Thymus (tissue), 11 donors: Measurements from ENCODE around the gene TMEM242. TPM values are rescaled to one million over a fixed set of nuclear protein-coding genes. Genes with fewer than 3 reads are reported as not detected.

Source experiments
- DNase-seq, 9 donors: peaks; one replicate each; pipeline ENCODE4 v3.0.0-alpha.2; 2013; ENCODE audit warnings: low spot score in 9 of 9, low read depth in 6 of 9, missing footprints in 1 of 9
- H3K27ac ChIP-seq, 2 donors: one replicate each; pipeline ENCODE4 v1.5.1; 2013; ENCODE audit warnings: control low read depth in 1 of 2, low read depth in 1 of 2, low read length in 1 of 2, mild to moderate bottlenecking in 1 of 2, moderate library complexity in 1 of 2
- H3K27me3 ChIP-seq, 2 donors: one replicate each; pipeline ENCODE4 v1.5.1; 2013; ENCODE audit warnings: low read length in 1 of 2; ENCODE audit not compliant: control insufficient read depth in 2 of 2, insufficient read depth in 1 of 2
- H3K36me3 ChIP-seq, 2 donors: one replicate each; pipeline ENCODE4 v1.5.1; 2013; ENCODE audit warnings: low read length in 1 of 2, mild to moderate bottlenecking in 1 of 2, moderate library complexity in 1 of 2; ENCODE audit not compliant: control insufficient read depth in 2 of 2, insufficient read depth in 2 of 2
- H3K4me1 ChIP-seq, 2 donors: one replicate each; pipeline ENCODE4 v1.5.1; 2013; ENCODE audit warnings: low read length in 2 of 2; ENCODE audit not compliant: control insufficient read depth in 2 of 2, insufficient read depth in 2 of 2
- H3K4me3 ChIP-seq, 2 donors: one replicate each; pipeline ENCODE4 v1.5.1; 2013; ENCODE audit warnings: low read length in 2 of 2, control low read depth in 1 of 2, mild to moderate bottlenecking in 1 of 2
- H3K9me3 ChIP-seq, 2 donors: one replicate each; pipeline ENCODE4 v1.5.1; 2013; ENCODE audit warnings: low read length in 1 of 2, mild to moderate bottlenecking in 1 of 2; ENCODE audit not compliant: control insufficient read depth in 2 of 2, insufficient read depth in 1 of 2
- WGBS: extraction: QIAGEN DNeasy Blood & Tissue Kit; methylation state at CpG from one replicate; pipeline ENCODE4 v1.1.7; 2013; 5-methylcytosine and 5-hydroxymethylcytosine counted together
- polyA plus RNA-seq: library from polyadenylated mRNA; stranded (reverse); fragments of 200-250 nt; gene quantifications from one replicate; pipeline ENCODE4 v1.2.3, GENCODE V29; 2013
- total RNA-seq: library from RNA; stranded (reverse); fragments of 120-200 nt; gene quantifications from one replicate; pipeline ENCODE4 v1.2.4, GENCODE V29; 2013
- donor health status: healthy.

TMEM242 gene
- total and polyA plus RNA-seq, 2 donors, result 6.1 to 9.6 TPM

- DNase-seq, result no peak
- Histone ChIP-seq H3K4me3 (no peak overlapping the region), H3K36me3 (no peaks in the 10 kb centered on the region), H3K9me3 (no peaks in the 10 kb centered on the region), H3K27me3 (peaks cover 0 to 33% of the 10 kb centered on the region in 2 donors), H3K4me1 (peaks cover 0 to 6% of the 10 kb centered on the region in 2 donors), H3K27ac (no peak overlapping the region)
- WGBS, result 96% methylated on average over 17 of the region's 17 CpGs
These were observed 43.2 kb downstream of the TMEM242 start for GRCh38 chr6:157280157-157280556.

GRCh38 chr6:157278171-157278570 is 45.1 kb downstream of the TMEM242 start:
- 98% methylated on average over 9 of the region's 9 CpGs for WGBS
- Histone ChIP-seq H3K36me3 (no peaks in the 10 kb centered on the region), H3K4me1 (peaks cover 0 to 17% of the 10 kb centered on the region in 2 donors), H3K27me3 (peaks cover 0 to 21% of the 10 kb centered on the region in 2 donors), H3K4me3 (no peak overlapping the region), H3K9me3 (no peaks in the 10 kb centered on the region), H3K27ac (no peak overlapping the region)
- DNase-seq, result no peak

GRCh38 chr6:157276731-157277130 is 46.6 kb downstream of the TMEM242 start:
- H3K36me3 ChIP-seq, result no peaks in the 10 kb centered on the region
- 97% methylated on average over 9 of the region's 9 CpGs for WGBS
- peaks cover 0 to 13% of the 10 kb centered on the region in 2 donors for H3K27me3 ChIP-seq
- no peak for DNase-seq
- H3K4me1 ChIP-seq, result peaks cover 0 to 19% of the 10 kb centered on the region in 2 donors
- H3K9me3 ChIP-seq, result no peaks in the 10 kb centered on the region
- no peak overlapping the region for H3K27ac ChIP-seq
- H3K4me3 ChIP-seq, result no peak overlapping the region

- Histone ChIP-seq H3K27ac (no peak overlapping the region), H3K9me3 (no peaks in the 10 kb centered on the region), H3K27me3 (peaks cover 0 to 11% of the 10 kb centered on the region in 2 donors), H3K4me1 (peaks cover 0 to 19% of the 10 kb centered on the region in 2 donors), H3K36me3 (no peaks in the 10 kb centered on the region), H3K4me3 (no peak overlapping the region)
- 98% methylated on average over 3 of the region's 3 CpGs for WGBS
- DNase-seq, result no peak
These were observed 47.2 kb downstream of the TMEM242 start for GRCh38 chr6:157276134-157276532.

- no peaks in the 10 kb centered on the region for H3K36me3 ChIP-seq
- H3K27ac ChIP-seq, result peak overlapping the region; percentile 34 to 88
- no peaks in the 10 kb centered on the region for H3K9me3 ChIP-seq
- peaks cover 0 to 9% of the 10 kb centered on the region in 2 donors for H3K27me3 ChIP-seq
- H3K4me1 ChIP-seq, result peaks cover 0 to 19% of the 10 kb centered on the region in 2 donors
- peak overlapping the region; percentile 64 to 79 for H3K4me3 ChIP-seq
- WGBS, result under 1% methylated on average over 93 of the region's 93 CpGs
- DNase-seq, result peak; percentile 38 to 90 (median 75)
These were observed 48.7 kb downstream of the TMEM242 start for GRCh38 chr6:157274471-157275226.

GRCh38 chr6:157273756-157274470 is 49.4 kb downstream of the TMEM242 start:
- Histone ChIP-seq H3K9me3 (no peaks in the 10 kb centered on the region), H3K27me3 (peaks cover 0 to 9% of the 10 kb centered on the region in 2 donors), H3K4me3 (peak overlapping the region; percentile 64 to 79), H3K36me3 (no peaks in the 10 kb centered on the region), H3K27ac (peak overlapping the region; percentile 57 to 88), H3K4me1 (peaks cover 0 to 20% of the 10 kb centered on the region in 2 donors)
- DNase-seq, result peak; percentile 33 to 80 (median 59)
- WGBS, result 5% methylated on average over 30 of the region's 30 CpGs

GRCh38 chr6:157272866-157273755 is 50.2 kb downstream of the TMEM242 start:
- Histone ChIP-seq H3K9me3 (no peaks in the 10 kb centered on the region), H3K27ac (no peak overlapping the region), H3K36me3 (no peaks in the 10 kb centered on the region), H3K4me1 (peaks cover 0 to 27% of the 10 kb centered on the region in 2 donors), H3K27me3 (peaks cover 0 to 6% of the 10 kb centered on the region in 2 donors), H3K4me3 (no peak overlapping the region)
- WGBS, result 83% methylated on average over 19 of the region's 19 CpGs
- peak in 6 of 9 donors; percentile 6 to 66 (median 23) for DNase-seq

- no peaks in the 10 kb centered on the region for H3K36me3 ChIP-seq
- no peak overlapping the region for H3K27ac ChIP-seq
- WGBS, result 85% methylated on average over 7 of the region's 7 CpGs
- no peaks in the 10 kb centered on the region for H3K9me3 ChIP-seq
- no peak overlapping the region for H3K4me3 ChIP-seq
- DNase-seq, result no peak
- peaks cover 0 to 5% of the 10 kb centered on the region in 2 donors for H3K27me3 ChIP-seq
- H3K4me1 ChIP-seq, result peaks cover 0 to 28% of the 10 kb centered on the region in 2 donors
These were observed 50.9 kb downstream of the TMEM242 start for GRCh38 chr6:157272372-157272771.
